ENCODE measurements around the gene SMIM45.

Gene SMIM45

DNA sequence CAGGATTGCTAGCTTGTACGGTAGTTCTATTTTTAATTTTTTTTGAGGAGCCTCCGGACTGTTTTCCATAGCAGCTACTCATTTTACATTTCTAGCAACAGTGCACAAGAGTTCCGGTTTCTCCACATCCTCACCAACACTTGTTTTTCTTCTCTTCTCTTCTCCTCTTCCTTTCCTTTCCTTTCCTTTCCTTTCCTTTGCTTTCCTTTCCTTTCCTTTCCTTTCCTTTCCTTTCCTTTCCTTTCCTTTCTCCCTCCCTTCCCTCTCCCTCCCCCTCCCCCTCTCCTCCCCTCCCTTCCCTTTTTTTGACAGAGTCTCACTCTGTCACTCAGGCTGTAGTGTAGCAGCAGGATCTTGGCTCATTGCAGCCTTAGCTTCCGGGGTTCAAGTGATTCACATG lies 56.0 kb downstream of the SMIM45 start:
- no peak for DNase-seq (ENCODE audit: low spot score)
